ENCODE data around the gene PAQR7.

DNA sequence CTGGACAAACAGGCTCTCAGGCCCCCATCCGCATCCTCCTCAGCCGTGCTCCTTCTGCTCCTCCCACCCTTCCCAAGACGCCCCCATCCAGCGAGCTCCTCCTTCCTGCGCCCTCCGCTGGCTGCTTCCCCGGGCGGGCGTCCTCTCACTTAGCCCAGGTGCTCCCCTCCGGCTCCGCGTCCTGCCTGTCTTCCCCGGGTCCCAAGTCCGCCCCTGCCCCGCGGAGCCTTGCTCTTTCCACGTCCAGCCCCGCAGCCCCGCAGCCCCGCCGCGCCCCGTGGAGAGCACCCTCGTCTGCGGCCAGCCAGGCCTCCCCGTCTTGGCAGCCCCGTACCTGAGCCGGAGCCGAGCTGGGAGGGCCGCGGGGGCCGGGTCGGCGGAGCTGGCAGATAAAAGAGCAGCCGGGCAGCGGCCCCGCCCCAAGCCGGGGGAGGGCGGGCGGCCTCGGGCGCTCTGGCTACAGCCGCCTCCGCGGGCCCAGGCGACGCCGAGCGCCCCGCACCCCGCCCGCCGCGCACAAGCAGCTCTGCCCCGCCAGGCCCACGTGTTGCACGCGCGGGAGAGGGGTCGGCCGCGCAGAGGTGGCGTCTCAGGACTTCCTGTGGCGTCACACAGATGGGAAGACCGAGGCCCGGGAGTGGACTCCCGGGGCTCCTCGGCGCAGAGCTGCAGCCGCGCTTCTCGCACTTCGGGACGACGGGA is at the start of gene PAQR7:
- TF ChIP-seq, protein P1, sequence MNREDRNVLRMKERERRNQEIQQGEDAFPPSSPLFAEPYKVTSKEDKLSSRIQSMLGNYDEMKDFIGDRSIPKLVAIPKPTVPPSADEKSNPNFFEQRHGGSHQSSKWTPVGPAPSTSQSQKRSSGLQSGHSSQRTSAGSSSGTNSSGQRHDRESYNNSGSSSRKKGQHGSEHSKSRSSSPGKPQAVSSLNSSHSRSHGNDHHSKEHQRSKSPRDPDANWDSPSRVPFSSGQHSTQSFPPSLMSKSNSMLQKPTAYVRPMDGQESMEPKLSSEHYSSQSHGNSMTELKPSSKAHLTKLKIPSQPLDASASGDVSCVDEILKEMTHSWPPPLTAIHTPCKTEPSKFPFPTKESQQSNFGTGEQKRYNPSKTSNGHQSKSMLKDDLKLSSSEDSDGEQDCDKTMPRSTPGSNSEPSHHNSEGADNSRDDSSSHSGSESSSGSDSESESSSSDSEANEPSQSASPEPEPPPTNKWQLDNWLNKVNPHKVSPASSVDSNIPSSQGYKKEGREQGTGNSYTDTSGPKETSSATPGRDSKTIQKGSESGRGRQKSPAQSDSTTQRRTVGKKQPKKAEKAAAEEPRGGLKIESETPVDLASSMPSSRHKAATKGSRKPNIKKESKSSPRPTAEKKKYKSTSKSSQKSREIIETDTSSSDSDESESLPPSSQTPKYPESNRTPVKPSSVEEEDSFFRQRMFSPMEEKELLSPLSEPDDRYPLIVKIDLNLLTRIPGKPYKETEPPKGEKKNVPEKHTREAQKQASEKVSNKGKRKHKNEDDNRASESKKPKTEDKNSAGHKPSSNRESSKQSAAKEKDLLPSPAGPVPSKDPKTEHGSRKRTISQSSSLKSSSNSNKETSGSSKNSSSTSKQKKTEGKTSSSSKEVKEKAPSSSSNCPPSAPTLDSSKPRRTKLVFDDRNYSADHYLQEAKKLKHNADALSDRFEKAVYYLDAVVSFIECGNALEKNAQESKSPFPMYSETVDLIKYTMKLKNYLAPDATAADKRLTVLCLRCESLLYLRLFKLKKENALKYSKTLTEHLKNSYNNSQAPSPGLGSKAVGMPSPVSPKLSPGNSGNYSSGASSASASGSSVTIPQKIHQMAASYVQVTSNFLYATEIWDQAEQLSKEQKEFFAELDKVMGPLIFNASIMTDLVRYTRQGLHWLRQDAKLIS (CRISPR knock-in tag; IDR thresholded peaks at IDR 0.05; ENCODE audit: borderline replicate concordance) = no peak
- TF ChIP-seq, protein P2, sequence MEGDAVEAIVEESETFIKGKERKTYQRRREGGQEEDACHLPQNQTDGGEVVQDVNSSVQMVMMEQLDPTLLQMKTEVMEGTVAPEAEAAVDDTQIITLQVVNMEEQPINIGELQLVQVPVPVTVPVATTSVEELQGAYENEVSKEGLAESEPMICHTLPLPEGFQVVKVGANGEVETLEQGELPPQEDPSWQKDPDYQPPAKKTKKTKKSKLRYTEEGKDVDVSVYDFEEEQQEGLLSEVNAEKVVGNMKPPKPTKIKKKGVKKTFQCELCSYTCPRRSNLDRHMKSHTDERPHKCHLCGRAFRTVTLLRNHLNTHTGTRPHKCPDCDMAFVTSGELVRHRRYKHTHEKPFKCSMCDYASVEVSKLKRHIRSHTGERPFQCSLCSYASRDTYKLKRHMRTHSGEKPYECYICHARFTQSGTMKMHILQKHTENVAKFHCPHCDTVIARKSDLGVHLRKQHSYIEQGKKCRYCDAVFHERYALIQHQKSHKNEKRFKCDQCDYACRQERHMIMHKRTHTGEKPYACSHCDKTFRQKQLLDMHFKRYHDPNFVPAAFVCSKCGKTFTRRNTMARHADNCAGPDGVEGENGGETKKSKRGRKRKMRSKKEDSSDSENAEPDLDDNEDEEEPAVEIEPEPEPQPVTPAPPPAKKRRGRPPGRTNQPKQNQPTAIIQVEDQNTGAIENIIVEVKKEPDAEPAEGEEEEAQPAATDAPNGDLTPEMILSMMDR (IDR thresholded peaks at IDR 0.05) = no peak
- TF ChIP-seq RELA (CRISPR knock-in tag; IDR thresholded peaks at IDR 0.05; ENCODE audit: borderline replicate concordance) (peak; percentile 82; the same call in 1 of the 2 replicates), ZNF138 (CRISPR knock-in tag; conservative IDR thresholded peaks at IDR 0.05) (no peak), ZNF219 (CRISPR knock-in tag; IDR thresholded peaks at IDR 0.05; ENCODE audit: borderline replicate concordance) (no peak), SMAD4 (CRISPR knock-in tag; IDR thresholded peaks at IDR 0.05) (no peak), CBFB (CRISPR knock-in tag; IDR thresholded peaks at IDR 0.05; ENCODE audit: low read depth) (no peak), NFYB (CRISPR knock-in tag; conservative IDR thresholded peaks at IDR 0.05; ENCODE audit: low read depth) (peak; percentile 26; the same call in 1 of the 2 replicates), CREB1 (CRISPR knock-in tag; IDR thresholded peaks at IDR 0.05) (no peak; the same call in 1 of the 2 replicates)
- TF ChIP-seq, protein P3, sequence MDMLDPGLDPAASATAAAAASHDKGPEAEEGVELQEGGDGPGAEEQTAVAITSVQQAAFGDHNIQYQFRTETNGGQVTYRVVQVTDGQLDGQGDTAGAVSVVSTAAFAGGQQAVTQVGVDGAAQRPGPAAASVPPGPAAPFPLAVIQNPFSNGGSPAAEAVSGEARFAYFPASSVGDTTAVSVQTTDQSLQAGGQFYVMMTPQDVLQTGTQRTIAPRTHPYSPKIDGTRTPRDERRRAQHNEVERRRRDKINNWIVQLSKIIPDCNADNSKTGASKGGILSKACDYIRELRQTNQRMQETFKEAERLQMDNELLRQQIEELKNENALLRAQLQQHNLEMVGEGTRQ (CRISPR knock-in tag; IDR thresholded peaks at IDR 0.05) = peak; percentile 55; the same call in 1 of the 2 replicates
- TF ChIP-seq, protein P4, sequence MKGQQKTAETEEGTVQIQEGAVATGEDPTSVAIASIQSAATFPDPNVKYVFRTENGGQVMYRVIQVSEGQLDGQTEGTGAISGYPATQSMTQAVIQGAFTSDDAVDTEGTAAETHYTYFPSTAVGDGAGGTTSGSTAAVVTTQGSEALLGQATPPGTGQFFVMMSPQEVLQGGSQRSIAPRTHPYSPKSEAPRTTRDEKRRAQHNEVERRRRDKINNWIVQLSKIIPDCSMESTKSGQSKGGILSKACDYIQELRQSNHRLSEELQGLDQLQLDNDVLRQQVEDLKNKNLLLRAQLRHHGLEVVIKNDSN (CRISPR knock-in tag; IDR thresholded peaks at IDR 0.05) = peak; percentile 43; the same call in 1 of the 2 replicates
- TF ChIP-seq, protein P5, sequence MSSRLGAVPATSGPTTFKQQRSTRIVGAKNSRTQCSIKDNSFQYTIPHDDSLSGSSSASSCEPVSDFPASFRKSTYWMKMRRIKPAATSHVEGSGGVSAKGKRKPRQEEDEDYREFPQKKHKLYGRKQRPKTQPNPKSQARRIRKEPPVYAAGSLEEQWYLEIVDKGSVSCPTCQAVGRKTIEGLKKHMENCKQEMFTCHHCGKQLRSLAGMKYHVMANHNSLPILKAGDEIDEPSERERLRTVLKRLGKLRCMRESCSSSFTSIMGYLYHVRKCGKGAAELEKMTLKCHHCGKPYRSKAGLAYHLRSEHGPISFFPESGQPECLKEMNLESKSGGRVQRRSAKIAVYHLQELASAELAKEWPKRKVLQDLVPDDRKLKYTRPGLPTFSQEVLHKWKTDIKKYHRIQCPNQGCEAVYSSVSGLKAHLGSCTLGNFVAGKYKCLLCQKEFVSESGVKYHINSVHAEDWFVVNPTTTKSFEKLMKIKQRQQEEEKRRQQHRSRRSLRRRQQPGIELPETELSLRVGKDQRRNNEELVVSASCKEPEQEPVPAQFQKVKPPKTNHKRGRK (CRISPR knock-in tag; IDR thresholded peaks at IDR 0.05; ENCODE audit: borderline replicate concordance) = no peak
- TF ChIP-seq, protein P6, sequence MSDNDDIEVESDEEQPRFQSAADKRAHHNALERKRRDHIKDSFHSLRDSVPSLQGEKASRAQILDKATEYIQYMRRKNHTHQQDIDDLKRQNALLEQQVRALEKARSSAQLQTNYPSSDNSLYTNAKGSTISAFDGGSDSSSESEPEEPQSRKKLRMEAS (CRISPR knock-in tag; IDR thresholded peaks at IDR 0.05) = peak; percentile 81

Measured in WTC11 (cell line).